GM19043 (cell line): ENCODE data around the gene GJD4.

ENCODE experiments used
- ATAC-seq: cut with Tn5 transposase; IDR thresholded peaks from one replicate; pipeline ENCODE4 v1.9.1; 2021; ENCODE audit warnings: low read depth; ENCODE audit not compliant: unreplicated experiment

Gene GJD4

DNA sequence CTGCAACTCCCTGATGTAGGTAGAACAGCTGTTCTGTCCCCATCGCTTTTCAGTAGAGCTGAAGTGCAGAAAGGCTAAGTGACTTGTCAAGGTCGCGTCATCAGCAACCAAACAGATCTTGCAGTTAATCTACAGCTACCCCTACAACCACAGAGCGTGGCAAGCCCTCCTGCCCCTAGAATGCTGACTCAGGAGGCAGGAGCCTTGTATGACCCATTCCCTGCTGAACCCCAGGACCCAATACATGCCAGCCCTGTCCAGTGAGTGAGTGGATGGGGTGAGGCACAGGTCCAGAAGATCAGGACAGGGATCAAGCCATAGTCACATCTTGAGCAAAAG is 26.6 kb upstream of the GJD4 start:
- no peak for ATAC-seq

DNA sequence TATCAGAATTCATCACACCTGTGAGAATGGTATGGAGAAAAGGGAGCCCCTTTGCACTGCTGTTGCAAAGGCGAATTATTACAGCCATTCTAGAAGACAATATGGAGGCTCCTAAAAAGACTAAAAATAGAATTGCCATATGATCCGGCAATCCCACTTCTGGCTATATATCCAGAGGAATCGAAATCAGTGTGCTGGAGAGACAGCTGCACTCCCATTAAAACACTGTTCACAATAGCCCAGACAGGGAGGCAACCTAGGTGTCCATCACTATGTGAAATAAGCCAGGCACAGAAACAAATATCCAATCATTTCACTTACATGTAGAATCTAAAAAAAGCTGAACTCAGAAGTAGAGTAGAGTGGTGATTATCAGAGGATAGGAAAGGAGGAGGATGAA is 26.0 kb upstream of the GJD4 start:
- ATAC-seq = no peak

DNA sequence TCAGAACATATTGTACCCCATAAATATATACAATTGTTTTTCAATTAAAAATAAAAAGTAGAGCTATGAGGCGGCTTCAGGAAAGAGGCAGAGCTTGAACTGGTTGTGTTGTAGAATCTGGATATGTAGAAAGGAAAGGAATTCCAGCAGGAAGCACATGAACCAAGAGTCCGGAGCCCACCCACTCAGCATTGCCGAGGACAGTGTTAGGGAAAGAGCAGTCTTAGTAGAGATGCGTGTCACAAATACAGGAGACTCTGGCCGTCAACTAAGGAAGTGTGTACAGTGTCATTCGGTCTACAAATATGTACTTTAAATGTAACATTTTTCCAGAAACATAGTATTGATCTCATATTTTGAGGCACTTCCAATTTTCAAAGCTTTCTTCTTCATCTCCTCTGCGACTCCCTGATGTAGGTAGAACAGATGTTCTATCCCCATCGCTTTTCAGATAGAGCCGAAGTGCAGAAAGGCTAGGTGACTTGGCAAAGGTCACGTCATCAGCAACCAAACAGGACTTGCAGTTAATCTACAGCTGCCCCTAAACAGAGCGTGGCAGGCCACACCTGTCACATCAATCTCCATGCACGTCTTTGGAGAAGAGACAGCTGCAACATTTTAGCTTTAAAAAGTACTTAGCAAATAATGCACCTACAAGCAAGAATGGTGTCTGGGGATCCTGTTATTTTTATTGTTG is 25.3 kb upstream of the GJD4 start:
- no peak for ATAC-seq

DNA sequence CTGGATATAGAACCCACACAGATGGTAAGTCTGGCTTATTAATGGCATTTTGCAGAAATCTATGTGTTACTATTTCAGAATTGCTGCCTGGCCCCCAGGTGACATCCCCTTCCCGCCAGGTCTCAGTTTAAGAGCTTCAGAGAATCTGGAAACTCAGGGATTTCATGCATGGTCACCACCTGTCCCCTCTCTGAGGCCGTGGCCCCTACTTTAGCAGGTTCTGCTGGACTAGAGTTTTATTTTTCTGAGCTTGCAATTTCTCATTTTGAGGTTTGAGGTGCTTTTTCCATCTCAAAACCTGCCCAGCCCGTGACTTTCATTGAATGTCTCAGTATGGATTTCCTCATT is 24.7 kb upstream of the GJD4 start:
- no peak for ATAC-seq

DNA sequence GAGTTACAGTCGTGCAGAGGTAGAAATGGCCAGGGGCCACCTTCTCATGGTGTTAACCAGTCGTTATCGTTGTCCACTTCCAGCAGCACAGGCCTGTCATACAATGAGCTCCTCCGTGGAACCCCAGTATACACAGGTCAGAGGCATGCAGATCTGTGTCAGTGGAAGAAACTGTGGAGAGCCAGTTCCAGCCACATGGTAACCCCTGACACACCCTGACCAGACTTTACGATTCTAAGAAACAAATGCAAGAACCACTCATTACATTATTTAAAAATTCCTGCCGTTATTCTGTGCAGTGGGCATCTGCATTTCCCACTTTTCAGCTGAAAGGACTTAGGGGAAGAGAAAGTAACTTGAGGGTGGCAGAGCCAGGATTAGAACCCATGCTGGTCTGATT is 23.5 kb upstream of the GJD4 start:
- no peak for ATAC-seq

DNA sequence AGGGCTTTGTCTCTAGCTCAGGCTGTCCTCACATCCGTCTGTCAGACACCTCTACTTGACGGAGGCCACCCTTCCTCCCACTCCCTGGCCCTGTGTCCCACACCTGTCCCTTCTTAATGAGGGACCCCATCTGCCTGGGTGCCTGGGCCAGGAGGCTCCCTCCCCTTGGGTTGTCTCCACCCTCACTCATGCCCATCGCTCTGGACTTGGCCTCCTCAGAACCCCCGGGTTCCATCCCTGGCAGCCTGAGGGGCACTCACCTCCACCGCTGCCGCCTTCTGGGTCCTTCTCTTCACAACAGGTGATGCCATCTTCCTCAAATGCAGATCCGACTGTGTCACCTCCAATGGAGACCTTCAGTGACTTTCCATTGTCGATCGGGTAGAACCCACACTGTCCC is 20.2 kb upstream of the GJD4 start:
- ATAC-seq = no peak

DNA sequence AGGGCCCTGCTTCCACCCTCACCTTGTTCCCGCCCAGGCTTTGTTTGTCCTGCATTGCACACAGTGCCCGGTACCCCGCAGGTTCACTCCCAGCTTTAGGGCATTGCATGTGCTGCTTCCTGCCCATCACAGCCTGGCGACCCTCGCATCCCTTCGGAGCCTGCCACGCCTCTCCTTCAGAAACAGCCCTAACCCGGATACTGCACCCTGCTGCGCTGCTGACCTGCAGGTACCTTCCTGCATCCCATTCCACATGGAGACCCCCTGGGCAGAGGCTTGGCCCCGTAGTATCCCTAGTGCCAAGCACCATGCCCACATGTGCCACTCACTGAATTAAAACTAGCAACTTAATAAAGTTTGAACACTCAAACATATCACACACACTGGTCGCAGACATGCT is 19.8 kb upstream of the GJD4 start:
- no peak for ATAC-seq

DNA sequence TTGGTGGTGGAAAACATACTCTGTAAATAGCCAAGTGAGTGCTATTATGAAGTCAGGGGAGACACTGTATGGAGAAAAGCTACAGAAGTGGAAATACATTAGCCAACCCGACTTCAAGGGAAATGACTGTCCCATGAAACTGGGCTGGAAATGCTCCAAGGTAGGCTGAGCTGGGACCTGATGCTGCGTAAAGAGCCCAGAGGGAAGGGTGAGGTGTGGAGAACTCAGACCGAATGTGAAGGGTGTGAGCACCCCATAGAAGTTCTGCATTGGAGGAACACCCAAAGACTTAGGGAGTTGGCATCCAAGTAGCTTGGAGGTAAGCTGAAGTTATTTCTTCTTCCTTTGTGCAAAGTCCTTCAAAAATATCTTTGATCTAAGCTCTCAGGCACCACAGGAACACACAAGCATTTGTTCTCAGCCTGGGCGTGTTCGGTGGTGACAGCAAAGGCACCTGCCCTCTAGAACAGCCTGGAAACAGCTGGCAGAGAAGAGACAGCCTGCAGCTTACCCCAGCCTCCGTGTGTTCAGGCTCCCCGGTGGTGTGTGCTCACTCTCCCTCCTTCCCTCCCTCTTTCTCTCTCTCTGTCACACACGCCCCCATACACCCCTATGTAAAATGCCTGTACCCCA is 19.1 kb upstream of the GJD4 start:
- no peak for ATAC-seq

DNA sequence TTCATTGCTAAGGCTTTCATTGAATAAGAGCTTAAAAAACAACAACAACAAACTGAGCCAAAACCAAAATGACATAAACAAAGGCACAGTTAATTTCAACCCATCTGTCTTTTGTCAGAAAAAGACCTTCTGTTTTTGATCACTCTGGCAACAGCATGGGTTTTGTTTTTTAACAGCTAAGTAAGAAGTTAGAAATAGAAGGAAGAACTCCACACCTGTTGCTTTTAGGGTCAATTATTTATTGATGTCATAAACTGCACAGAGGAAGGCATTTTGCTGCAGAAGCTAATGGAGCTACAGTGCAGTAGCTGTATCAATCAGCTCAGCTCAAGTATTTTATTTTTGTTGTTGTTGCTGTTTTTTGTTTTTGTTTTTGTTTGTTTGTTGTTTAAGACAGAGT is 16.3 kb upstream of the GJD4 start:
- ATAC-seq = no peak

DNA sequence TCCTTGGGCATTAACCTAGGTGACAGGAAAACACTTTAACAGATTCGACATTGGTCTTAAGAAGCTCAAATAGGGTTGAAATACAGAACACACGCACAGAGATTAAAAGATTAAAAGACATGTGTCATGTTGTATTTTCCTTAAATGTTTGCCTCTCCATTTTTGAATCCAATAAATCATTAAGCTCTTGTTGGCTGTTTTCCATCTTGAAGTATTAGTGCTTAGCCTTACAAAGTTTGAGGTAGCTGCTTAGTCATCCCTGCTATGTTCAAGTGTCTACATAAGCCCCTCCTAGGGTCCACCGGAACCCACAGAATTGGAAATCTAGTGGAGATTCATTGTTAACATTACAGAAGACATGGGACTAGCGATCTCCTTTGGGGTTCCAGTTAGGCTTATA is 12.7 kb upstream of the GJD4 start:
- no peak for ATAC-seq

DNA sequence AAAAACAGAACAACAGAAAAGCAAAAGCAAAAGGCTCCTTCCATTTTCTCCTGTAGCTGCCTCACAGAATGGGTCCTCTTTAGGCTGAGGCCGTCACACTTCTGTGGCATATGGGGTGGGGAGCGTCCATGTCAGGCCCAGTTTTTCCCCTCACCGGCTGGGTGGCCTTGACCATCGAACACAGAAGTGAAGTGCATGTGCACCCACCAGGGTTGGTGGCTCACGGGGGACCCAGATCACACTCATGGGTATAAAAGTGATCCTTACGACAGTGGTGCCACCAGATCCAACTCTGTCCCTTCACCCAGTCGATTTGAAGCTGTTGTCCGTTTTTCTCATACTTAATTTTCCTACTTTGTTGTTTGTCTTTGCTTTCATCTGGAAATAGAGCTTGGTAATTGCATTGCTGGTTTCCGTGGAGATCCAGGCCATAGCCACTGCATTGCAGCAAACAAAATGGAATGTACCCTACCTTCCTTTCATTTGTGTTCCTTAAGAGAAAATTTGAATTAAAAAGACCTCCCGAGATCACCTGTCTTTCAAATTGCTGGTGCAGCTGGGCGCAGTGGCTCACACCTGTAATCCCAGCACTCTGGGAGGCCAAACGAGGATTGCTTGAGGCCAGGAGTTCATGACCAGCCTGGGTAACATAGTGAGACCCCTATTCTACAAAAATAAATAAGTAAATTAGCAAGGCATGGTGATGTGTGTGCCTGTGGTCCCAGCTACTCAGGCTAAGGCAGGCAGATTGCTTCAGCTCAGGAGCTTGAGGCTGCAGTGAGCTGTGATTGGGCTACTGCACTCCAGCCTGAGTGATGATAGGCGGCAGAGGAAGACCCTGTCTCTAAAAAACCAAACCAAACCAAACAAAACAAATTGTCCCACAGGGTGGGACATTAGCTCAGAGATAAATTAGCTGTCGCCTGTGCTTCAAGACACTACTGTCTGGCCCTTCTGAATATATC is 10.7 kb upstream of the GJD4 start:
- ATAC-seq = no peak

DNA sequence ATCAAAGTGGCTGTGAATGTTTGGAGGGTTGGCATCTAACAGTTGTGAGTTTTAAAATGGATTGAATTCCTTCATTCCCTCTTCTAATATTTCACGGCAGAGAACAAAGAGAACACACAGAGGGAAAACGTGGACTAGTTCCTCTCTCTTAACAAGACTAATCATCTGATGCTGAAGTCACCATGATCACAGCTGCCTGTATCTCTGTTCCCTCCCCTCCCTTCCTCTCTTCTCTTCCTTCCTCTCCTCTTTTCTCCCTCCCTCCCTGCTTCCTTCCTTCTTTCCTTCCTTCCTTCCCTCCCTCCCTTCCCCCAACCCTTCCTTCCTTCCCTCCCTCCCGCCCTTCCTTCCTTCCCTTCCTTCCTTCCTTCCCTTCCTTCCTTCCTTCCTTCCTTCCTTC is 10.0 kb upstream of the GJD4 start:
- no peak for ATAC-seq

DNA sequence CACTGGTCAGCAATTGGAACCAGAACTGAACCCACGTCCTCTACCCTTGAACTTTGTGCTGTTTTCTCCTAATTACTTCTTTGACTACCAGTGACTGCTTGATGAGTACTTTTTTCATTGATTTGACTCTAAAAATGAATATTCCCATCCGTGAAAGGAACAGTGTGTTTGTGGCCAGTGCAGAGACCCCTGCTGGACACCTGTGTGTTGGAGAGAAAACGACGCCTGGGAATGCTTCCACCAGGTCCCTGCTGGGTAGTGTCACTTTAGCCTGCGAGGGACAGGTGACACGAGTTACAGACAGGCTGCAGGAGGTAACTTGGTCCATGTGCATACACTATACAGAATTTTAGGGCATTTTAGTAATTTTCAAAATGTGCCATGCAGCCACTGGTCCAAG is 6.8 kb upstream of the GJD4 start:
- ATAC-seq = no peak

DNA sequence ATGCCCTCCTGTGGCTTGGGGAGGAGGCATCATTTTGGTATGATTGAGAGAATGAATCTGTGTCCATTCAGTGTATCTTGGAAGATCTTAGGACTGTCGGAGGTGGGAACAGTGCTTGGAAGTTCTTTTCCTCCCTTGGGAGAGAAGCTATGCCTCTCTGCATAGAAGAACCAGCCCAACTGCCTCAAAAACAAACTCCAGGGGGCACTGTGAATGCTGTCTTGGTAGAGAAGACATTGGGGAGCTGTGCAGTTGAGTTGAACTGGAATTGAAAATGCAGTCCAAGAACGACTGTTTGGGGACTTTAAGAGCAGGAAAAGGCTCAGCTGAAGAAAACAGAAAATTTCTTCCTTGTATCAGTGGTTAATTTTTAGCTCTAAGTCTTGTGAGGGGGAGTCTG is 4.9 kb upstream of the GJD4 start:
- ATAC-seq = no peak

DNA sequence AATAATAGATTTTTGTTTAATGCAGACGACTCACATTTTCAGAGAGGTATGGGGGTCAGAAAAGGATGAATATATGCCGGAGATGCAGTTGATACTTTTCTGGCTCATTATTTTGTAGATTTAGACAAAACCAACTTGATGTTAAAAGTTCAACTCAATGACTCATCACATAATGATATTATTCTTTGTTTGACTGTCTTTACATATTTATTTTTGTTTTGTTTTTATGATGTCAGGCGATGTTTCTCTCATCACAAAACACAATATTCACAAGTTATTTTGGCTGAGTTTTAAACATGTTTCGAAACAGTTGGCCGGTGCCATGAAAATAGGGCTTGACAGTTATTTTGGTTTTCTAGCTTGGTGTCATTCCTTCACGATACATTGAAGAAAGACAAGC is 1.3 kb downstream of the GJD4 start:
- no peak for ATAC-seq

DNA sequence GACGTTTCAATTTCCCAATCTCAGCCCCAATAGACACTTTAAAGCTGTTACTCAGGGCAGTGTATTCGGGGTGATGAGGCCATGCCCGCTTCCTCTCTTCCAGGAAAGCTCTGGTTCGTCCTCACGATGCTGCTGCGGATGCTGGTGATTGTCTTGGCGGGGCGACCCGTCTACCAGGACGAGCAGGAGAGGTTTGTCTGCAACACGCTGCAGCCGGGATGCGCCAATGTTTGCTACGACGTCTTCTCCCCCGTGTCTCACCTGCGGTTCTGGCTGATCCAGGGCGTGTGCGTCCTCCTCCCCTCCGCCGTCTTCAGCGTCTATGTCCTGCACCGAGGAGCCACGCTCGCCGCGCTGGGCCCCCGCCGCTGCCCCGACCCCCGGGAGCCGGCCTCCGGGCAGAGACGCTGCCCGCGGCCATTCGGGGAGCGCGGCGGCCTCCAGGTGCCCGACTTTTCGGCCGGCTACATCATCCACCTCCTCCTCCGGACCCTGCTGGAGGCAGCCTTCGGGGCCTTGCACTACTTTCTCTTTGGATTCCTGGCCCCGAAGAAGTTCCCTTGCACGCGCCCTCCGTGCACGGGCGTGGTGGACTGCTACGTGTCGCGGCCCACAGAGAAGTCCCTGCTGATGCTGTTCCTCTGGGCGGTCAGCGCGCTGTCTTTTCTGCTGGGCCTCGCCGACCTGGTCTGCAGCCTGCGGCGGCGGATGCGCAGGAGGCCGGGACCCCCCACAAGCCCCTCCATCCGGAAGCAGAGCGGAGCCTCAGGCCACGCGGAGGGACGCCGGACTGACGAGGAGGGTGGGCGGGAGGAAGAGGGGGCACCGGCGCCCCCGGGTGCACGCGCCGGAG is 2.6 kb downstream of the GJD4 start:
- ATAC-seq = no peak

DNA sequence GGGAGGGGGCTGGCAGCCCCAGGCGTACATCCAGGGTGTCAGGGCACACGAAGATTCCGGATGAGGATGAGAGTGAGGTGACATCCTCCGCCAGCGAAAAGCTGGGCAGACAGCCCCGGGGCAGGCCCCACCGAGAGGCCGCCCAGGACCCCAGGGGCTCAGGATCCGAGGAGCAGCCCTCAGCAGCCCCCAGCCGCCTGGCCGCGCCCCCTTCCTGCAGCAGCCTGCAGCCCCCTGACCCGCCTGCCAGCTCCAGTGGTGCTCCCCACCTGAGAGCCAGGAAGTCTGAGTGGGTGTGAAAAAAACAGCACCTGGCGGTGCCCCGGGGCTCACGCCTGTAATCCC is 3.2 kb downstream of the GJD4 start:
- no peak for ATAC-seq

DNA sequence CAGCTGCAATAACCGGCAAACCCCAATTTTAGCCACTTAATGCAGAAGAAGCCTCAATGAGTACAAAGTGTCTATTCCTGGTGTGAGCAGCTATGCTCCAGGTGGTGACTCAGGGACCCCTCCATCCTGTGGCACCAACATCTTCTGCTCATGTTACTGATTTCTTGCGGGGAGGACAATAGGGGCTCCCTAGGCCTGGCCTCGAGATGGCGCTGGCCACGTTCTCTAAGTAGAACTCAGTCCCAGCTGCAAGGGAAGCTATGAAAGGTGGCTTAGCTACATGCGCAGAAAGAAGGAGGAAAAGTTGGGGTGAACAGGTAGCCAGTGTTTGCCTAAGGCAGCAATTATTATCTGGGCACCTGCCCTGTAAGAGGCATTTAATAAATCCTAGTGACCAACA is 6.6 kb downstream of the GJD4 start:
- no peak for ATAC-seq

DNA sequence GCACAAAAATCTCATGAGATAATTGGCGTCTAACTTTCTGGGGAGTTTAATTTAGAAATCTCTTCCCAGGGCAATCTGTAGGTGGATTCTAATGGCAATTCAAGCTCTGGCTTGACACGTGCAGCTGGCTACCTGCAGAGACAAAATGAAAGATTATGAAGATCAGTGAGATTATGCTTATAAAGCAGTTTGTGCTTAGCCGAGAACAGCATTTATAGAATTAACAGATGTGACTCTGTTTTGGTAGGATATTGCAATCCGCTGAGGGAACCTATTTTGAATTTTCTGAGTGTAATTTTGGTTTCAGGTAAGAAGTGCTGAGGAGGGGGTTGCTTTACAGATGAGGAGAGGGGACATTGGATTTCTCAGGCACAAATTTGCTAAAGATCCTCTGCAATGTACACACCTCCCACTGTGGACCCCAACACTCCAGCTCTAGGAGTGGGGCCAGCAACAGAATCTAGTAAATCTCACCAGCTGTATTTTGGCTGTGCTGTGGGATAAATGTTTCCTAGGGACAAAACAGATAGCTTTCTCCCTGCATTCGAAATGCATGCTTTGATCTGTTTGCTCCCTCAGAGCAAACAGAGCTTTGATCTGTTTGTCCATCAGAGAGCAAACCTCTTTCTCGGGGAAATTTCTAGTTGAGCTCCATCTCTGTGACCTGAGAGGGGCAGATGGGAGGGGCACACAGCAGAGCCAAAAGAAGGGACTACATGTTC is 7.4 kb downstream of the GJD4 start:
- no peak for ATAC-seq

DNA sequence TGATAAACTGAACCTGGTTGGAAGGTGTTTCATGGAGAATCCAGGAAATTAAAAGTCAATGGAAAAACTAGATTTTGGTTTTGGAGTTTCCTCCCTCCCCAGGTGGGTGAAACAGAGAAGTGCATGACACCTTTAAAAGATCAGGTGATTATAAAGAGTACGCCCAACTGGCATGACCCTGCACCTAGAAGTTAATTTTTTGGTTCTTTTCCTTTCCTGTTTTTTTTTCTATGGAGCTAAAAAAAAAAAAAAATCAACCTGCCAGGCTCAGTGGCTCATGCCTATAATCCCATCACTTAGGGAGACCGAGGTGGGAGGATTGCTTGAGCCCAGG is 7.9 kb downstream of the GJD4 start:
- ATAC-seq = no peak
